Pancreas (tissue), 10 donors: ENCODE results near the gene POM121C. TPM values are rescaled to one million over a fixed set of nuclear protein-coding genes. Genes with fewer than 3 reads are reported as not detected.
"Not testable (repeated sequence)": the region's sequence is repeated elsewhere in the genome, so short reads cannot be mapped to it uniquely, and the experiment has no call there.

Experiments
- ATAC-seq, 4 donors: fragments of 200-7000 bp; cut with Tn5 transposase; one replicate each; pipeline versions ENCODE4 v1.8.0 to v1.9.1; 2020; ENCODE audit warnings: mild to moderate bottlenecking in 4 of 4, moderate library complexity in 4 of 4
- DNase-seq, 6 donors: peaks; one replicate each; pipeline ENCODE4 v3.0.0-alpha.2; 2020
- FAIRE-seq: peaks from 2 replicates; lab custom pipeline; 2012; peaks lifted over from hg19 to GRCh38; lab: Jason Lieb, UNC
- H3K27ac ChIP-seq, 4 donors: fragments of 200-600 bp; sonication (generic); 1 replicate in 3 of 4; 2 replicates in 1 of 4; pipeline versions ENCODE4 v1.5.0 to v1.8.0; 2020
- H3K27me3 ChIP-seq, 4 donors: fragments of 200-600 bp; one replicate each; pipeline ENCODE4 v1.8.0; 2021
- H3K36me3 ChIP-seq, 3 donors: fragments of 200-600 bp; sonication (generic) in 1 of 3; one replicate each; pipeline versions ENCODE4 v1.5.0 to v1.8.0; 2020 to 2021
- H3K4me1 ChIP-seq, 3 donors: fragments of 200-600 bp; one replicate each; pipeline ENCODE4 v1.8.0; 2021
- H3K4me3 ChIP-seq, 4 donors: fragments of 200-600 bp; sonication (generic) in 2 of 4; one replicate each; pipeline versions ENCODE4 v1.5.0 to v1.8.0; 2020 to 2021
- H3K9me3 ChIP-seq, 4 donors: fragments of 200-600 bp; one replicate each; pipeline ENCODE4 v1.8.0; 2021
- WGBS, 2 donors: extraction: QIAGEN DNeasy Blood & Tissue Kit; methylation state at CpG; one replicate each; pipeline ENCODE4 v1.1.7; 2013; 5-methylcytosine and 5-hydroxymethylcytosine counted together
- intact Hi-C, 3 donors: fragments of 100-400 bp; cut with DNase I; formaldehyde crosslinking; loops; one replicate each; pipeline versions ENCODE4 v1.11.1 to v1.14.2; 2022
- polyA plus RNA-seq, 2 donors: library from polyadenylated mRNA; stranded (reverse); fragments of 200-250 nt; gene quantifications; one replicate each; pipeline ENCODE4 v1.2.3, GENCODE V29; 2013
- total RNA-seq, 6 donors: library from RNA; stranded (reverse); fragmentation: NEBNext Ultra II Directional in 4 of 6; extraction: Animal tissue kit (Norgen Biotek cat#: 25700) in 4 of 6; gene quantifications; one replicate each; pipeline versions ENCODE4 v1.2.1 to v1.2.4, GENCODE V29; 2021 to 2023
- donor health status: healthy with polysubstance abuse.
- donor health status: DM: no; HTN: no; CAD: no; lungs with moderate emphysema.
- donor health status: DM: no; HTN: no; CAD: no.
- donor health status: control.
- donor health status: control.
- donor health status: Bipolar disorder and iron deficiency.
- donor health status: DM: yes; HTN: yes; CAD: no.
- donor health status: DM: no; HTN: no; CAD: no.
- donor health status: DM: no; HTN: no; CAD: no.
- donor health status: DM: yes; HTN: yes; CAD: no.

Gene POM121C
- total and polyA plus RNA-seq, 8 donors, result 12.3 to 25.8 (median 17.7) TPM

GRCh38 chr7:75509033-75509432 is 22.9 kb upstream of the POM121C start:
- H3K27me3 ChIP-seq, ATAC-seq, H3K27ac ChIP-seq, H3K36me3 ChIP-seq, DNase-seq, FAIRE-seq, intact Hi-C loops, H3K4me1 ChIP-seq, H3K4me3 ChIP-seq, H3K9me3 ChIP-seq: not testable (repeated sequence)
- WGBS, 2 donors, result 97 to 100% methylated on average over 2 of the region's 4 CpGs

GRCh38 chr7:75492020-75492419 is 5.9 kb upstream of the POM121C start, which contains the start of gene SPDYE5:
Gene SPDYE5, plus strand, starts transcription at chr7:75492320. Its CDS starts 1,728 bp downstream, at chr7:75494048.
- H3K36me3 ChIP-seq, H3K9me3 ChIP-seq, H3K4me3 ChIP-seq, intact Hi-C loops, ATAC-seq, FAIRE-seq, DNase-seq, H3K4me1 ChIP-seq, H3K27ac ChIP-seq, H3K27me3 ChIP-seq: not testable (repeated sequence)
- 76 to 77% methylated on average over 4 to 5 of the region's 6 CpGs for WGBS, 2 donors

DNA sequence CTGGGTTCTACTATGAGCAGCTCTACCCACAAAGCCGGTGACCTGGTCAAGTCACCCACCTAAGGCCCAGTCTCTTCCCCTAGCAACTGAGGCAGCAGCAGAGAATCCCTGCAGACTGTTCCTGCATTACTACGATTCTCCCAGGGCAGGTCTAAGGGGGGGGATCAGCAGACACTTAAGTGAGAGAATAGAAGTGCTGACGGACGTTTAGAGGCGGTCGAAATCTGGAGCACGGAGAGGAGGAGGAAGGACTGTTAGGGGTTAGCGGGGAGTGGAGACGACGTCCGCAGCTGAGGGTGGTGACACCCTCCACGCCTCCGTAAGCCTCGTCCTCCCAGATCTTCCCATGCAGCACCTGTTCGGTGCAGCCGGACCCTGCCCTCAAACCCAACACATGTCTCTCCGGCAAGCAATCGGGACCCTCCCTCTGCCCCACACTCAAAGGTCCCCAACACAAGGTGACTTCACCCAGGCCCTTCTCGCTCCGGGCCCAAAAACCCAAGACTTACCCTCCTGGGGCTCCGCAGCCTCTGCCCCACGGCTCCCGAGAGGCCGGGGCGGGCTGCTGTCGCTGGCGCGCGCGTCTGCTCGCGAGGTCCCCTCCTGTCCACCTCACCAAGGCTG is 632 bp downstream of the POM121C start:
- intact Hi-C loops, FAIRE-seq, ATAC-seq: not testable (repeated sequence)

GRCh38 chr7:75480313-75480712 is 5.8 kb downstream of the POM121C start:
- H3K36me3 ChIP-seq, H3K4me3 ChIP-seq, H3K9me3 ChIP-seq, ATAC-seq, intact Hi-C loops, DNase-seq, H3K27ac ChIP-seq, FAIRE-seq, H3K27me3 ChIP-seq, H3K4me1 ChIP-seq: not testable (repeated sequence)

More for the DNA sequence above, 632 bp downstream of the POM121C start:
- peak in 3 of 6 donors; percentile 3 to 21 (median 17) for DNase-seq
- 0 to 1% methylated on average over 24 to 27 of the region's 32 CpGs for WGBS, 2 donors
- Histone ChIP-seq H3K27ac (peak overlapping the region; percentile 52 to 83 (median 68)), H3K4me3 (peak overlapping the region; percentile 69 to 84 (median 80))
- not testable (repeated sequence) for H3K4me1 ChIP-seq, H3K9me3 ChIP-seq, H3K36me3 ChIP-seq, H3K27me3 ChIP-seq

DNA sequence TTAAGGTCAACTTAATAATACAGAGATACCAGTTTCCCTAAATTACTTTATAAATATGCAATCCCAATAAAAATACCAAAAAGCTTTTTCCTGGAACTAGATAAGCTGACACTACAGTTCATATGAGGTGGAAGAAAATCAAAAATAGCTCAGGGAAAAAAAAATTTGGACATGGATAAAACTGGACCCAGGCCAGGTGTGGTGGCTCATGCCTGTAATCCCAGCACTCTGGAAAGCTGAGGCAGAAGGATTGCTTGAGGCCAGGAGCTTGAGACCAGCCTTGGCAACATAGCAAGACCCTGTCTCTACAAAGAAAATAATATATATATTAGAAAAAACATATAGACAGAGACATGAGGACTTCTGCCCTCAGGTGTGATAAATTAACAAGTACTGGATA is 8.6 kb downstream of the POM121C start:
- H3K4me1 ChIP-seq, H3K27me3 ChIP-seq, intact Hi-C loops, DNase-seq, H3K27ac ChIP-seq, FAIRE-seq, H3K4me3 ChIP-seq, ATAC-seq, H3K36me3 ChIP-seq, H3K9me3 ChIP-seq: not testable (repeated sequence)

DNA sequence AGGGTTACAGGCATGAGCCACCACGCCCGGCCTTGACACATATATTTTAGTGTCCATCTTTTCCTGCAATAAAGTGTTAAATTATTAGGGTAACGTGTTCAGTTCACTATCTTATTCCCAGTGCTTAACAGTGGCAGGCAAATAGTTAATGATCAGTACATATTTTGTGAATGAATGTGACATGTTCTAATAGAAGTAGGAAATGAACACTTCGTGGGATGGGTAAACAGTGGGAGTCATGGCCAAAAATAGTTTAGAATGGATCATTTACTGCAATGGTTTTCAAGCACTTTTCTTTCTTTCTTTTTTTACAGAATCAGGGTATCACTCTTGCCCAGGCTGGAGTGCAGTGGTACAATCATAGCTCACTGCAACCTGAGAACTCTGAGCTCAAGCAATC is 15.9 kb downstream of the POM121C start:
- H3K4me1 ChIP-seq, DNase-seq, H3K4me3 ChIP-seq, ATAC-seq, H3K27me3 ChIP-seq, H3K9me3 ChIP-seq, H3K27ac ChIP-seq, H3K36me3 ChIP-seq, FAIRE-seq, intact Hi-C loops: not testable (repeated sequence)
- 82% methylated on average over 2 of the region's 4 CpGs; no CpG with 5 or more reads in 1 of the 2 donors for WGBS, 2 donors

GRCh38 chr7:75460541-75460940 is 25.6 kb downstream of the POM121C start:
- H3K36me3 ChIP-seq, H3K4me1 ChIP-seq, H3K27ac ChIP-seq, H3K4me3 ChIP-seq, DNase-seq, H3K27me3 ChIP-seq, H3K9me3 ChIP-seq, FAIRE-seq, ATAC-seq, intact Hi-C loops: not testable (repeated sequence)
- WGBS, 2 donors, result 63 to 72% methylated on average over 4 of the region's 5 CpGs

GRCh38 chr7:75458034-75458433 is 28.1 kb downstream of the POM121C start:
- H3K4me3 ChIP-seq, intact Hi-C loops, ATAC-seq, H3K9me3 ChIP-seq, H3K36me3 ChIP-seq, H3K27ac ChIP-seq, FAIRE-seq, DNase-seq, H3K4me1 ChIP-seq, H3K27me3 ChIP-seq: not testable (repeated sequence)
- 77 to 100% methylated on average over 1 to 3 of the region's 5 CpGs for WGBS, 2 donors

GRCh38 chr7:75456403-75456802 is 29.7 kb downstream of the POM121C start:
- DNase-seq, H3K4me1 ChIP-seq, intact Hi-C loops, FAIRE-seq, H3K36me3 ChIP-seq, H3K27me3 ChIP-seq, H3K4me3 ChIP-seq, H3K9me3 ChIP-seq, ATAC-seq, H3K27ac ChIP-seq: not testable (repeated sequence)
- 86 to 89% methylated on average over 5 to 8 of the region's 10 CpGs for WGBS, 2 donors
